K562 (cell line): Measurements from ENCODE around the gene LTBR. TPM values are rescaled to one million over a fixed set of nuclear protein-coding genes. Genes with fewer than 3 reads are reported as not detected.

Source experiments
- CAMTA2 ChIP-seq: fragments of 250-450 bp; sonication (Bioruptor Pico); conservative IDR thresholded peaks from 2 replicates; pipeline ENCODE4 v1.5.1; 2022
- CTCF ChIP-seq, 3 experiments: IDR thresholded peaks in 2 of 3; conservative IDR thresholded peaks in 1 of 3; 2 replicates each; pipeline ENCODE4 v1.5.1; 2011 to 2012; ENCODE audit warnings: low read length in 3 of 3, mild to moderate bottlenecking in 3 of 3, control low read depth in 2 of 3, improper control_type of control experiment in 1 of 3, inconsistent platforms in 1 of 3, low read depth in 1 of 3, mixed read lengths in 1 of 3, moderate library complexity in 1 of 3; ENCODE audit not compliant: insufficient read depth in 2 of 3
- ETV6 ChIP-seq, 3 experiments: fragments of 150-350 bp in 1 of 3; sonication (generic) in 1 of 3; formaldehyde crosslinking in 1 of 3; IDR thresholded peaks; 2 replicates each; pipeline versions ENCODE4 v1.6.1 to v1.8.0; 2014 to 2022; ENCODE audit warnings: borderline replicate concordance in 2 of 3, low read depth in 2 of 3, antibody characterized with exemption in 1 of 3, low read length in 1 of 3, mild to moderate bottlenecking in 1 of 3, missing genetic modification reagents in 1 of 3
- MNT ChIP-seq, 2 experiments: fragments of 450-650 bp; conservative IDR thresholded peaks; 2 replicates each; pipeline ENCODE4 v1.6.1; 2017; ENCODE audit warnings: mild to moderate bottlenecking in 2 of 2, moderate library complexity in 2 of 2
- MYC ChIP-seq, 2 experiments: fragments of 250-450 bp in 1 of 2; sonication (Bioruptor Pico) in 1 of 2; IDR thresholded peaks; 2 replicates each; pipeline versions ENCODE4 v1.5.1 to v1.6.1; 2012 to 2021; ENCODE audit warnings: low read depth in 2 of 2, borderline replicate concordance in 1 of 2, improper control_type of control experiment in 1 of 2, low read length in 1 of 2, mild to moderate bottlenecking in 1 of 2, moderate library complexity in 1 of 2
- RAD21 ChIP-seq, 2 experiments: fragments of 250-450 bp in 1 of 2; fragments of 450-650 bp in 1 of 2; sonication (Bioruptor Pico) in 1 of 2; formaldehyde crosslinking in 1 of 2; IDR thresholded peaks in 1 of 2; conservative IDR thresholded peaks in 1 of 2; 2 replicates each; pipeline versions ENCODE4 v1.4.0 to v1.8.0; 2020 to 2022; ENCODE audit warnings: mild to moderate bottlenecking in 2 of 2, moderate library complexity in 1 of 2
- RBM39 ChIP-seq: fragments of 200-400 bp; formaldehyde crosslinking; optimal IDR thresholded peaks from 2 replicates; pipeline ENCODE3; 2018; ENCODE audit warnings: low read depth, low read length
- RFX7 ChIP-seq: fragments of 250-450 bp; sonication (Bioruptor Pico); IDR thresholded peaks from 2 replicates; pipeline ENCODE4 v1.5.1; 2021; ENCODE audit warnings: mild to moderate bottlenecking
- SNAPC5 ChIP-seq: fragments of 250-450 bp; sonication (Bioruptor Pico); IDR thresholded peaks from 2 replicates; pipeline ENCODE4 v1.8.0; 2021; ENCODE audit warnings: moderate library complexity, mild to moderate bottlenecking, inconsistent platforms
- SPI1 ChIP-seq: IDR thresholded peaks from 2 replicates; pipeline ENCODE4 v1.6.1; 2011; ENCODE audit warnings: low read depth, low read length, control low read depth, borderline replicate concordance
- ZNF121 ChIP-seq: sonication (generic); formaldehyde crosslinking; conservative IDR thresholded peaks from 2 replicates; pipeline ENCODE4 v1.8.0; 2022; ENCODE audit warnings: missing genetic modification reagents
- polyA plus RNA-seq, 8 experiments: library from polyadenylated mRNA; depleted of rRNA in 4 of 8; stranded (reverse) in 5 of 8; unstranded in 3 of 8; fragments of >200 nt; fragmentation: Nextera tagmentation in 2 of 8; fragmentation: Illumina TruSeq in 1 of 8; extraction: Ambion mirVana in 2 of 8; extraction: Trizol in 1 of 8; gene quantifications; 2 replicates each; pipeline versions ENCODE4 v1.2.1 to v1.2.3, GENCODE V29; 2011 to 2014; ENCODE audit warnings: inconsistent platforms in 1 of 8, missing spikeins in 1 of 8
- total RNA-seq, 7 experiments: library from RNA; depleted of rRNA in 6 of 7; stranded (reverse); fragments of >200 nt in 6 of 7; fragmentation: Illumina TruSeq in 2 of 7; extraction: Trizol in 2 of 7; gene quantifications; 2 replicates each; pipeline versions ENCODE4 v1.2.1 to v1.2.3, GENCODE V29; 2011 to 2021; ENCODE audit warnings: low replicate concordance in 1 of 7

The LTBR gene
- total and polyA plus RNA-seq, 9 of the 15 experiments (the other 6 are each of a cell fraction or from before 2014, with no cell fraction given): 0.96 to 69.0 (median 35.3) TPM

GRCh38 chr12:6367065-6367968 is 16.6 kb upstream of the LTBR start (continued):
- TF ChIP-seq ZNF121 (CRISPR knock-in tag) (peak; percentile 50), RBM39 (no peak), SPI1 (peak; percentile 95), MYC (IDR thresholded peaks at IDR 0.05; ENCODE audit: low read depth, low read length) (peak; percentile 26; the same call in 1 of the 2 replicates), MYC (CRISPR knock-in tag; IDR thresholded peaks at IDR 0.05; ENCODE audit: borderline replicate concordance, low read depth) (no peak), ETV6 (IDR thresholded peaks at IDR 0.05; ENCODE audit: borderline replicate concordance in 1 of 2, low read depth in 2 of 2, low read length in 1 of 2) (peak; percentile 71 to 80; a peak in 3 of 4 replicates), ETV6 (CRISPR knock-in tag; IDR thresholded peaks at IDR 0.05; ENCODE audit: borderline replicate concordance) (no peak), RFX7 (no peak), CAMTA2 (no peak), RAD21 (CRISPR knock-in tag; conservative IDR thresholded peaks at IDR 0.05 in 1 of 2, IDR thresholded peaks at IDR 0.05 in 1 of 2) (peak in 1 of 2 experiments; percentile 61; a peak in 2 of 4 replicates), CTCF (IDR thresholded peaks at IDR 0.05 in 2 of 3, conservative IDR thresholded peaks at IDR 0.05 in 1 of 3; ENCODE audit: insufficient read depth in 2 of 3, low read depth in 1 of 3, low read length in 3 of 3) (peak; percentile 40 to 51 (median 41); a peak in 5 of 6 replicates), SNAPC5 (no peak), MNT (conservative IDR thresholded peaks at IDR 0.05) (peak; percentile 12 to 46; a peak in 1 of 4 replicates)
